ENCODE data around the gene TNPO2. TPM values are rescaled to one million over a fixed set of nuclear protein-coding genes. Genes with fewer than 3 reads are reported as not detected.
"Not testable (repeated sequence)": the region's sequence is repeated elsewhere in the genome, so short reads cannot be mapped to it uniquely, and the experiment has no call there.

The TNPO2 gene
- total RNA-seq, 2 donors from 2014 or later = 76.9 to 229 TPM

DNA sequence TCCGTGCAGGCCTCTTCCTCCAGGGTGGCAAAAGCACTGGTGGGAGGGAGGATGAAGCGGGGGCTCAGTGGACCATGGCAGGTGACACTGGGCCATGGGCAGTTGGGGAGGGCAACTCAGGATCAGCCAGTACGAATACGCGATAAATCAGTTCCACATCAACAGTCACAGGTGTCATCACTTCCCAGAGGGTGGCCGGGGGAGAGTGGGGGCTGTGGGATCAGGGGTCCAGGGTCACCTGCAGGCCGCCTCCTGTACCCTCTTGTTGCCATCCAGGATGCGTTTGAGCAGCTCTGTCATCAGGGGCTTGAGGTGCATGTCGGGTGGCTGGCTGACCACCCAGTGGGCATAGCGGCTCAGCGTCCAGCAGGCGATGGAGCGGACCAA lies 17.4 kb downstream of the TNPO2 start:
- no peak for ATAC-seq
- H3K4me1 Mint-ChIP-seq (ENCODE audit: low read depth in 2 of 2) = peaks cover 0 to 3% of the 10 kb centered on the region in 2 donors
- no peaks in the 10 kb centered on the region for H3K9me3 Mint-ChIP-seq
- DNase-seq (ENCODE audit: low spot score) = no peak
- no peaks in the 10 kb centered on the region for H3K27me3 Mint-ChIP-seq
- peaks cover 5% of the 10 kb centered on the region for H3K36me3 Mint-ChIP-seq
- H3K27ac Mint-ChIP-seq = no peak overlapping the region
- H3K4me3 Mint-ChIP-seq = no peak overlapping the region

DNA sequence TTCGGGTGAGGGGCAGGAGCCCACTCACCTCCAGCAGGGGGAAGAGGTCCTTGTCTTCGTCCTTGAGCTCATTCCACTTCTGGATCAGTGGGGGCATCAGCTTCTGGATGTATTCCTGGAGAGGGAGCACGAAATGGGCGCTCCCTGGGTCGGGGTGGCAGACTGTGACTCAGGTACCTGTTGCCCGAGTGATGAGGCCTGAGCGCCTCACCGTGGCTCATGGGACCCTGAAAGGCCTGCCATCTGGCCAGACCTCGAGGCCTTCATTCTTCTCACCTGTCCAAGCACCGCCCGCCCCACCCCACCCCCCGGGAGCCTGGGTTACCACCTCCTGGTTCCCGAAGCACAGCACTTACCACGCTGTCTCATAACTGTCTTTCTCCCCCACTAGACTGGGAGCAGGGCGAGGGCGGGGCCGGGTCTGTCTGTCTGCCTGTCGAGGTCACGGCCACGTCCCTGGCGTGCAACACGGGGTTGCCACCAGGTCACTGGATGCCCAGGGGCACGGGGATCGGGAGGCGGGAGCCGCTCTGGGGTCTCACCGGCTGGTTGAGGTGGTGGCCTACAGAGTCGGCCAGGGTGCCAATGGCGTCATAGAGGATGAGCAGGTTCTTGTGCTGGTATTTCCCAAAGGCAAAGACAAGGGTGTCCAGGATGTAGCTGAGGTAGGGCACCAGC lies 17.9 kb downstream of the TNPO2 start:
- Mint-ChIP-seq H3K36me3 (peaks cover 5% of the 10 kb centered on the region), H3K9me3 (no peaks in the 10 kb centered on the region), H3K27me3 (no peaks in the 10 kb centered on the region), H3K27ac (no peak overlapping the region), H3K4me1 (ENCODE audit: low read depth in 2 of 2) (peaks cover 0 to 3% of the 10 kb centered on the region in 2 donors), H3K4me3 (no peak overlapping the region)
- DNase-seq (ENCODE audit: low spot score) (no peak), ATAC-seq (peak in 1 of 2 donors; percentile 15)

DNA sequence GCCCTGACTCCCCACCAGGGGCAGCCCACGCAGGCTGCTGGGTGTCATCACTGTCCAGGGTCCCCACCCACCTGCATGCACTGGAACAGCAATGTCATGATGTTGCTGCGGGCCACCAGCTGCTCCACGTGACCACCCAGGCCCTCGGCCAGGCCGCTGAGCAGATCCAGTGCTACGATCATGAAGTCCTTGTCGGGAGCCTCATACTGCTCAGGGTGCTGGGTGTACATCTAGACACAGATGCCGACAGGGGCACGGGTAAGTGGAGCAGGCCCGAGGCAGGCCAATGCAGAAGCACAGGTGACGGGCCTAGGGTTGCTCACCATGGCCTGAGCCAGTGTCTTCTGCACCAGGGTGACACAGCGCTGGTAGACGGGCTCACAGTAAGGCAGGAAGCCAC lies 18.6 kb downstream of the TNPO2 start:
- ATAC-seq = peak; percentile 15 to 29
- DNase-seq (ENCODE audit: low spot score) = no peak
- H3K4me1 Mint-ChIP-seq (ENCODE audit: low read depth in 2 of 2) = peaks cover 0 to 3% of the 10 kb centered on the region in 2 donors
- no peak overlapping the region for H3K27ac Mint-ChIP-seq
- no peak overlapping the region for H3K4me3 Mint-ChIP-seq
- H3K36me3 Mint-ChIP-seq = peaks cover 5% of the 10 kb centered on the region
- no peaks in the 10 kb centered on the region for H3K9me3 Mint-ChIP-seq
- H3K27me3 Mint-ChIP-seq = no peaks in the 10 kb centered on the region

DNA sequence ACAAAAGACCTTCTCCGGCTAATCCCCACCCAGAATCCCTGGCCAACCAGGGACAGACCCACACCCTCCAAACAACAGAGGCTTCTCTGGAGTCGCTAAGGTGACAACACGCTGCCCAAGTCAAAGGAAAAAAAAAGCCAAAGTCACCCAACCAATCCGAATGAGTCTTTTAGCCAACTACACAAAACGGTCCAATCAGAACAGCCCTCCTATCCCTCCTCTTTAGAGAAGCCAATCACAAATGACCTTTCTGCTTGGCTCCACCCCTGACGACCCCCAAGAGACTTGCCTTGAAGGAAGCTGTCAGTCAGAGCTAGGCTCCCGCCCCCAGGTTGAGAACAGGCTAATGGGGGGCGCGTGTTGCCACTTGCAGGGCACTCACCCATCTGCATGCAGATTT lies 20.7 kb downstream of the TNPO2 start:
- no peak overlapping the region for H3K27ac Mint-ChIP-seq
- H3K27me3 Mint-ChIP-seq = no peaks in the 10 kb centered on the region
- H3K4me3 Mint-ChIP-seq = no peak overlapping the region
- DNase-seq (ENCODE audit: low spot score) = no peak
- no peaks in the 10 kb centered on the region for H3K9me3 Mint-ChIP-seq
- H3K36me3 Mint-ChIP-seq = peaks cover 9% of the 10 kb centered on the region
- ATAC-seq = peak in 1 of 2 donors; percentile 33
- peaks cover 3 to 8% of the 10 kb centered on the region in 2 donors for H3K4me1 Mint-ChIP-seq (ENCODE audit: low read depth in 2 of 2)

DNA sequence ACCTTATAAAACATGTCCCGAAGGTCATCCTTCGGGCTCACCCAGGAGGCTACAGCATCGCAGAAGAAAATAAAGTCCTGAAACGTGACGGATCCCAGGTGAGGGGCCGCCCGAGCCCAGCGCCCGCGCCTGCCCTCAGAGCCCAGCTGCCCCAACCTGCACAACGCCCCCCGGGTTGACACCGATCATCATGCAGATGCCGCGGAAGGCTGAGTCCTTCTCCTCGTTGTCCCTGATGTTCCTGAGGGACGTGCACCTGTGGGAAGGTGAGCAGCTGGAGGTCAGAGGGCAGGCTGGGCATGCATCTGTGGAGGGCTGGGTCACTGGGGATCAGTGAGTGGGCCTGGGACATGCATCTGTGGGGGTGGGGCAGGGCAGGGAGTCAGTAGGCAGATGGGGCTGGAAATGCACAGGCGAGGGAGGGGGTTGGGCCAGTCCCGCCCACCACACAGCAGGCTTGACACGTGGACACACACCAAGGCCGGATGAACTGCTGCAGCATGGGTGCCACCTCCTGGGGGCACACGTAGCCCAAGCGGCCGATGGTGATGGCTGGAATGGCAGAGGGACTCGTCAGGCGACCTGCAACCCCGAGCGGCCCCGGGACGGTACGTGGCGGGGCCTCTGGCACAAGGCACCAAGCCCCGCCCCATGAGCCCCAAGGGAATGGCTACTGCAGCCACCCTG lies 22.0 kb downstream of the TNPO2 start:
- Mint-ChIP-seq H3K4me3 (no peak overlapping the region), H3K9me3 (no peaks in the 10 kb centered on the region), H3K36me3 (peaks cover 10% of the 10 kb centered on the region), H3K27me3 (no peaks in the 10 kb centered on the region), H3K4me1 (ENCODE audit: low read depth in 2 of 2) (peaks cover 7 to 10% of the 10 kb centered on the region in 2 donors), H3K27ac (no peak overlapping the region)
- ATAC-seq = no peak
- no peak for DNase-seq (ENCODE audit: low spot score)

DNA sequence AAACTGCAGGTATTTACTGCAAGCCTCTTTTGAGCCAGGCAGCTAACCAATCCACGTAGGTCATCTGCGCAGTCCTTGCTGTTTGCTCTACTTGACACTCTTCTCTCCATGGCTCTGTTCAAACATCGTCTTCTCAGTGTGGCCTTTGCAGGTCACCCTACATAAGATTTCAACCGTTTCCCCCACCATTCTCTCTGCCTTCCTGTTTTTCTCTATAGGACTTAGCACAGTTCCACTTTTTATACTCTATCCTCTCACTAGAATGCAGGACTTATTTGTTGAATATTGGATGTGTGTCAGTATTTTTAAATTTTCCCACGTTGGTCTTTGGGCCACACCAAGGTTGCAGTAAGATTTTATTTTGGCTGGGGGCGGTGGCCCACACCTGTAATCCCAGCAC lies 25.6 kb downstream of the TNPO2 start:
- Mint-ChIP-seq H3K27ac (peak overlapping the region; percentile 63 to 83), H3K9me3 (no peaks in the 10 kb centered on the region), H3K4me1 (ENCODE audit: low read depth in 2 of 2) (peaks cover 10 to 11% of the 10 kb centered on the region in 2 donors), H3K4me3 (peak overlapping the region; percentile 78), H3K36me3 (peaks cover 10% of the 10 kb centered on the region), H3K27me3 (no peaks in the 10 kb centered on the region)
- no peak for DNase-seq (ENCODE audit: low spot score)
- ATAC-seq = no peak

DNA sequence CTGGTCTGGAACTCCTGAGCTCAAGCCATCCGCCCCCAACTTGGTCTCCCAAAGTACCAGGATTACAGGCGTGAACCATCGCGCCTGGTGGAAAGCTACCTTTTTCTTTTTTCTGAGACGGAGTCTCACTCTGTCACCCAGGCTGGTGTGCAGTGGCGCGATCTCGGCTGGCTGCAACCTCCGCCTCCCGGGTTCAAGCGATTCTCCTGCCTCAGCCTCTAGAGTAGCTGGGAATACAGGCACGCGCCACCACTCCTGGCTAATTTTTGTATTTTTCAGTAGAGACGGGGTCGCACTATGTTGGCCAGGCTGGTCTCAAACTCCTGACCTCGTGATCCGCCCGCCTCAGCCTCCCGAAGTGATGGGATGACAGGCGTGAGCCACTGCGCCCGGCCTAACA lies 26.3 kb downstream of the TNPO2 start:
- H3K27me3 Mint-ChIP-seq; H3K36me3 Mint-ChIP-seq; H3K27ac Mint-ChIP-seq; DNase-seq (ENCODE audit: low spot score); H3K9me3 Mint-ChIP-seq; ATAC-seq: not testable (repeated sequence)
- peaks cover 10% of the 10 kb centered on the region in 2 donors for H3K4me1 Mint-ChIP-seq (ENCODE audit: low read depth in 2 of 2)
- H3K4me3 Mint-ChIP-seq = peak overlapping the region; percentile 25

DNA sequence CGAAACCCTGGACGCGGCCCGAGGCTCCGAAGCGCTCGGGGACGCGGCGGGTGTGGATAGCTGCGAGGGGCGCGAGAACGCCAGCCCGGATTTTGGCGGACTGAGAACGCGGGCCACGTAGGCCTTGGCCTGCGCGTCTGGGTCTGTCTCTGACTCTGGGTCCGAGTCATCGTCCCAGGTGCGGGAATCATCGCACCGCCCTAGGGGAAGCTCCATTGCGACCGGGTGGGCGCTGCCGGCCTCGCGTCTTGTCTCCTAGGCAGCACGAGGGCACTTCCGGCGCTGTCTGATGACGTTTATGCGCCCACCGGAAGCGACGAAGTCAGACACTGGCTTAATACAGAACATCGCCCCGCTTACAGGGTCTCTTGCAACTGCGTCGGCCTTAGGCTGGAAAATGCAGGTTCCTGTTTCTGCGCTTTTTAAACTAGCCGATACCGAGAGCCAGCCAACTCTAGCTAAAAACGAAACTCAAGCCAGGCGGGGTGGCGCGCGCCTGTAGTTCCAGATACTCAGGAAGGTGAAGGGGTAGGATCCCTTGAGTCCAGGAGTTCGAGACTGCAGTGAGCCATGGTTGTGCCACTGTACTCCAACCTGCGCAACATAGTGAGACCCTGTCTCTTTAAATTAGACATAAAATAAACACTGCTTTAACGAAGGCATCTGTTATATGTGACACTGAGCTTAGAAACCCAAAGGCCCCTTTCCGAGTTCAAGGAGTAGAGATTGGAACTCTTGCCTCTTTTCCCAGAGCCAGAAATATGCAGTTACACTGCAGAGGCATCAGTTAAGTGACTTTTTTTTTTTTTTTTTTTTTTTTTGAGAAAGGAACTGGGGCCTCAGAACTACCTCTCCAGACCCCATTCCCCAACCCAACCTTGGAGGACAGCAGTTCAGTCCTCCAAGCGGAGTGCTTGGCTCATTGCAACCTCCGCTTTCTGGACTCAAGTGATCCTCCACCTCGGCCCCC lies 27.1 kb downstream of the TNPO2 start, which contains the start of gene FBXW9:
Gene FBXW9, minus strand, starts transcription at position 266 of the 970 bp plus-strand sequence. Its CDS starts 50 bp downstream, at position 216.
- peak; percentile 96 for DNase-seq (ENCODE audit: low spot score)

DNA sequence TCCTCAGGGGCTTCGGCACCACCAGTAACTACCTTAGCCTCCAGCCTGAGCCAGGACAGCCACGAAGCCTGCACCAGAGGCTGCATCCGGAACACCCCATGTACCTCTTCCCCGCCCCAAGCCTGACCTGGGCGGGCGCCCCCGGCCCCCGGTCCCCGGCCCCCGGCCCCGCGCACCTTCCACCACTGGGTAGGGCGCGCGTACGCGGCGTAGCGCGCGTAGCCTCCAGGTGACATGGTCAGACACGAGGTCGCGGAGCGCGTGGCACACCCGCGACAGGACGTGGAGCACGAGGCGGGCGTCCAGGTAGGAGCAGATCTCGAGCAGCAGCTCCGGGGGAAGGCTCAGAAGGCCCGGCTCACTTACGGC lies 27.8 kb downstream of the TNPO2 start:
- Mint-ChIP-seq H3K9me3 (no peaks in the 10 kb centered on the region), H3K27ac (peak overlapping the region; percentile 88 to 94), H3K4me1 (ENCODE audit: low read depth in 2 of 2) (peaks cover 10% of the 10 kb centered on the region in 2 donors), H3K4me3 (peak overlapping the region; percentile 89), H3K27me3 (no peaks in the 10 kb centered on the region), H3K36me3 (peaks cover 5% of the 10 kb centered on the region)
- no peak for DNase-seq (ENCODE audit: low spot score)
- peak; percentile 28 to 29 for ATAC-seq

More for the DNA sequence above, 27.1 kb downstream of the TNPO2 start, which contains the start of gene FBXW9:
- H3K27ac Mint-ChIP-seq = peak within 1 kb of the TSS; percentile 88 to 94
- peaks cover 10% of the 10 kb centered on the region in 2 donors for H3K4me1 Mint-ChIP-seq (ENCODE audit: low read depth in 2 of 2)
- no peaks in the 10 kb centered on the region for H3K27me3 Mint-ChIP-seq
- H3K36me3 Mint-ChIP-seq = peaks cover 5% of the 10 kb centered on the region
- ATAC-seq = peak; percentile 92 to 93
- H3K4me3 Mint-ChIP-seq = peak within 1 kb of the TSS; percentile 89
- no peaks in the 10 kb centered on the region for H3K9me3 Mint-ChIP-seq

DNA sequence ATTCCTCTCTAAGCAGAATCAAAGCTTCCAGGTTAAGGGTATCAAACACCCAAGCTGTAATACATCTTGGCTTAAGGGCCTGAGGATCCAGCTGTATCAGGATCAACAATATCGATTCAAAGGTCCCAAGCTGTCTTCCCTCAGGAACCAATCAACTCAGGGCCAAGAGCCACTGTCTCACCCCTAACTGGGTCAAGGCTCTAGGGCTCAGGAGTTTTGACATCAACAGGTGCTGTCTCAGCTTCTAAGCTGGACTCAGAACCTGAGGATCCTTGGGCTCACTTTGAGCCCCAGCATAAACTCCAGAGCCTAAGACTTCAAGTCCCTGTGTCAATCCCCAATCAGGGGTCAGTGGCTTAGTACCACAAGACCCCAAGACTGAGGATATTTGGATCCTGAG lies 28.2 kb downstream of the TNPO2 start:
- peaks cover 10% of the 10 kb centered on the region in 2 donors for H3K4me1 Mint-ChIP-seq (ENCODE audit: low read depth in 2 of 2)
- no peak for DNase-seq (ENCODE audit: low spot score)
- no peak for ATAC-seq
- H3K4me3 Mint-ChIP-seq = peak overlapping the region; percentile 89
- peaks cover 5% of the 10 kb centered on the region for H3K36me3 Mint-ChIP-seq
- no peaks in the 10 kb centered on the region for H3K27me3 Mint-ChIP-seq
- no peak overlapping the region for H3K27ac Mint-ChIP-seq
- H3K9me3 Mint-ChIP-seq = no peaks in the 10 kb centered on the region

DNA sequence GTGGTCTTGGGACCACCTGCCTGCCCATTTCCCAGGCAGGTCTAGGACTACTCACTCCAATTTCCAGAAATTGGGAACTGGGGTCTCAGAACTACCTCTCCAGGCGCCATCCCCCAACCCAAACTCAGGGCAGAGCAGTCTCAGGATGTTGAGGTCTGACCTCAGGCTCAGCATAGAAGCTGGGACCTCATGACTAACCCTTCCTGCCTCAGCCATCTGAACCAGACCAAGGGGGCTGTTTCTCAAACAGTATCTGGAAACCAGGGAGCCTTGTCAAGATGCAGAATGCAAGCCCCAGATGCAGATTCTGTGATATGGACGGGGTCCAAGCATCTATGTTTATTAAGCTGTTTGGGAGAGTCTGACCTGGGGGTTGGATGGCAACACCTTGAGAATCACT lies 28.6 kb downstream of the TNPO2 start:
- H3K36me3 Mint-ChIP-seq = peaks cover 5% of the 10 kb centered on the region
- DNase-seq (ENCODE audit: low spot score) = no peak
- no peak overlapping the region for H3K27ac Mint-ChIP-seq

DNA sequence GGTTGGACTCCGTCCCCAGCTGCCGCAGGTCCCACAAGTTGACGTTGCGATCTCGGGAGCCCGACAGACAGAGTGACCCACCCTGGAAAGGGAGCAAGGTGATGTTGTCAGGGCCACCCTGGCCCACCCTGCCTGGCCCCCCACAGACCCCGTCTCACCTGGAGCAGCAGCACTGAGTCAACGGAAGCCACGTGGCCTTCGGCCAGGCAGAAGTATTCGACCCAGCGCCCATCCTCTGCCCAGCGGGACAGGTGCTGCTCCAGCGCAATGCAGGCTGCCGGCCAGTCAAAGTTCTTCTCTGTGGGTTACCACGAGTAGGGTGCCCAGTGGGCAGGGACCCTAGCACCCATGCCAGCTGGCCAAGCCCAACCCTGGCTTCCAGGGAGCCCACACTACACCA lies 29.1 kb downstream of the TNPO2 start:
- peaks cover 10% of the 10 kb centered on the region in 2 donors for H3K4me1 Mint-ChIP-seq (ENCODE audit: low read depth in 2 of 2)
- H3K9me3 Mint-ChIP-seq = no peaks in the 10 kb centered on the region
- no peak overlapping the region for H3K27ac Mint-ChIP-seq
- H3K27me3 Mint-ChIP-seq = no peaks in the 10 kb centered on the region
- ATAC-seq = no peak
- DNase-seq (ENCODE audit: low spot score) = no peak
- H3K4me3 Mint-ChIP-seq = no peak overlapping the region
- H3K36me3 Mint-ChIP-seq = peaks cover 5% of the 10 kb centered on the region

More for the DNA sequence above, 28.6 kb downstream of the TNPO2 start:
- no peaks in the 10 kb centered on the region for H3K27me3 Mint-ChIP-seq
- no peaks in the 10 kb centered on the region for H3K9me3 Mint-ChIP-seq
- peaks cover 10% of the 10 kb centered on the region in 2 donors for H3K4me1 Mint-ChIP-seq (ENCODE audit: low read depth in 2 of 2)
- no peak overlapping the region for H3K4me3 Mint-ChIP-seq
- peak in 1 of 2 donors; percentile 45 for ATAC-seq

DNA sequence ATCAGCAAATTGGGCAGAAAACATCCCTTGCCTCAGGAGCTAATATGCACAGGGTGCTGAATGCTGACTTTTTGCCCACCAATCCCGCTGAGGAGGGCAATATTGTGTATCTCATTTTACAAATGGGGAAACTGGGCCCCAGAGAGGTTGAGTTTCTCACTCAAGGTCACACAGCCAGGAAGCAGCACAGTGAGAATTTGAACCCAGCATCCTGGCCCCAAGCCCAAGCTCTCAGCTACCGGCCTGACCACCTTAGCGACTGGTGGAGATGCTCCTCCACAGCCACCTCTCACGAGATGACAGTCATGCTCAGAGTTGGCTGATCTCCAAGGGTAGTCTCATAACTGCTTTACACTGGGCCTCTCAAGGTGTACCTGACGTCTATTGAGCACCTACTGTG lies 30.8 kb downstream of the TNPO2 start:
- H3K36me3 Mint-ChIP-seq = peaks cover under 1% of the 10 kb centered on the region
- H3K27me3 Mint-ChIP-seq = no peaks in the 10 kb centered on the region
- DNase-seq (ENCODE audit: low spot score) (no peak), ATAC-seq (no peak)
- no peaks in the 10 kb centered on the region for H3K9me3 Mint-ChIP-seq
- no peak overlapping the region for H3K27ac Mint-ChIP-seq
- peaks cover 4 to 6% of the 10 kb centered on the region in 2 donors for H3K4me1 Mint-ChIP-seq (ENCODE audit: low read depth in 2 of 2)
- no peak overlapping the region for H3K4me3 Mint-ChIP-seq

Data from natural killer cell treated with Interleukin-12 subunit alpha and Interleukin-12 subunit beta and Interleukin-15 and Interleukin-18, amount 100 ng/mL, for 72 hours (primary cell).